Body of pancreas (tissue), 4 donors: ENCODE measurements around the gene DCHS2.

ENCODE experiments used
- POLR2A ChIP-seq, 3 donors: fragments of 450-650 bp; IDR thresholded peaks; one replicate each; pipeline ENCODE4 v1.6.1; 2016; ENCODE audit warnings: antibody characterized with exemption in 3 of 3, mild to moderate bottlenecking in 2 of 3
- TF ChIP-seq, protein P1 (sequence below), 7 experiments: fragments of 450-650 bp in 4 of 7; fragments of 200-600 bp in 3 of 7; sonication (generic) in 3 of 7; IDR thresholded peaks; one replicate each; pipeline ENCODE4 v1.5.1; 2016 to 2019; ENCODE audit warnings: antibody characterized with exemption in 7 of 7

DNA sequence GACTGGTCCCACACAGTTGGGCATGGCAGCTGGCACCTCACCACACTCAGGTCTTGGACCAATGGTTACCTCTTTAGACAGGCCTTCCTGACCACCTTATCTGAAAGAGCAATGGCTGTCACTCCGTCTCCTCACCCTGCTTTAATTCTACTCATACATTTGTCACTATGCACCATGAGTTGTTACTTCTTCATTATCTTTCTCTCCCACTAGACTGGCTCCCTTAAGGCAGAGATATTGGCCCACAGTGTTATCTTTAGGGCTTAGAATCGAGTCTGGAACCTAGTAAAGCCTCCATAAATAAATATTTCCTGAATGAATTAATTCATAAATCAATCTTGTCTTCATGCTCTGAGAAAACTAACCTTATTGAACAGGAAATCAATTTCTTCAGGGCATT is 46.6 kb downstream of the DCHS2 start:
- no peak for TF ChIP-seq POLR2A (IDR thresholded peaks at IDR 0.05)
- TF ChIP-seq, protein P1, sequence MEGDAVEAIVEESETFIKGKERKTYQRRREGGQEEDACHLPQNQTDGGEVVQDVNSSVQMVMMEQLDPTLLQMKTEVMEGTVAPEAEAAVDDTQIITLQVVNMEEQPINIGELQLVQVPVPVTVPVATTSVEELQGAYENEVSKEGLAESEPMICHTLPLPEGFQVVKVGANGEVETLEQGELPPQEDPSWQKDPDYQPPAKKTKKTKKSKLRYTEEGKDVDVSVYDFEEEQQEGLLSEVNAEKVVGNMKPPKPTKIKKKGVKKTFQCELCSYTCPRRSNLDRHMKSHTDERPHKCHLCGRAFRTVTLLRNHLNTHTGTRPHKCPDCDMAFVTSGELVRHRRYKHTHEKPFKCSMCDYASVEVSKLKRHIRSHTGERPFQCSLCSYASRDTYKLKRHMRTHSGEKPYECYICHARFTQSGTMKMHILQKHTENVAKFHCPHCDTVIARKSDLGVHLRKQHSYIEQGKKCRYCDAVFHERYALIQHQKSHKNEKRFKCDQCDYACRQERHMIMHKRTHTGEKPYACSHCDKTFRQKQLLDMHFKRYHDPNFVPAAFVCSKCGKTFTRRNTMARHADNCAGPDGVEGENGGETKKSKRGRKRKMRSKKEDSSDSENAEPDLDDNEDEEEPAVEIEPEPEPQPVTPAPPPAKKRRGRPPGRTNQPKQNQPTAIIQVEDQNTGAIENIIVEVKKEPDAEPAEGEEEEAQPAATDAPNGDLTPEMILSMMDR (IDR thresholded peaks at IDR 0.05): no peak
